GM21515 (cell line): ENCODE data around the gene HRH3.

ENCODE experiments used
- ATAC-seq: cut with Tn5 transposase; IDR thresholded peaks from one replicate; pipeline ENCODE4 v1.9.1; 2021; ENCODE audit not compliant: unreplicated experiment

Gene HRH3

DNA sequence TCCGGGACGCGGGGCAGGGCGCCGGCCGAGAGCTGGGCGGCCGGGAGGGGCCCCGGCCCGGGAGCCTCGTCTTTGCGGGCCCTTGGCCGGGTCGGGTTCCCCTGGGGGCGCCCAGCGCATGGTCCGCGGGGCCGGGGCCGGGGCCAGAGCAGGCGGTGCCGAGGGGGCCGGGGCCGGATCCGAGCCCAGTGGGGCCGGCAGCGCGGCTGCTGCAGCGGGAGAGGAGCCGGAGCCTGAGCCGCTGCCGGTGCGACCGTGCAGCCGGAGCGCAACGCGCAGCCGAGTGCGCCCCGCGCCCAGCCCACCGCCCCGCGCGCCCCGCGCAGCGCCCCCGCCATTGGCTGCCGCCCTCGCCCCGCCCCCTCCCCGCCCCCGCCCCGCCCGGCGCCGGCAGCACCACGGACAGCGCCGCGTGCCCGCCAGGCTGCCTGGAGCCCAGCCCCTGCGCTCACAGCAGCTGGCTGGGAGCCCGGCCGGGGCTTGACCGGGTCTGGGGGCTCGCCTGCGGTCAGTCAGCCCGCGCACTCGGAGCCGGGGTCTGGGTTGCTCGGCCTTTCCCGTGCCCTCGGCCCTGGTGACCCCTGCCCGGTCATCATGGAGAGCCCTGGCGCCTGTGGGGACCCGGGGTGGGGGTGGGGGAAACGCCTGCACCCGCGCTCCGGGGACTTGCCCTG is at the start of gene HRH3:
HRH3 (minus strand) TSS at position 287 of the 674 bp plus-strand sequence. CDS start 308 bp downstream, outside the sequence.
- ATAC-seq, result no peak

DNA sequence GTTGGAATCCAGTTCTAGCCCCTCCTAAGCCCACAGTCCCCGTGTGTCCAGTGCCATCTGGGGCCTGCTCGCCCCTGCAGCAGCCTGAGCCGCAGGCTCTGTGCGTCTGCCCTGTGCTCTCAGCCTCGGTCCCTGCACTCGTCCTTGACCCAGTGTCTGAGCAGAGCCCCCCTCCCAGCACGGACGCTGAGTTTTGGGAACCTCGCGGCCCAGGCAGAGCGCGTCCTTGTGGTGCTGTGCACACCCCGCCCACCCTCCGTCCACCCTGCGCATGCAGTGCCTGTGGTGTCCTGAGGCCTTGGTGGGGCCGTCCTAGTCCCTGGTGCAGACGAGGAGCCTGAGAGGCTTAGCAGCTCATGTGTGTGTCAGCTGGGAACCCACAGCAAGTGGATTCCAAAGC is 49.8 kb upstream of the HRH3 start:
- no peak for ATAC-seq

DNA sequence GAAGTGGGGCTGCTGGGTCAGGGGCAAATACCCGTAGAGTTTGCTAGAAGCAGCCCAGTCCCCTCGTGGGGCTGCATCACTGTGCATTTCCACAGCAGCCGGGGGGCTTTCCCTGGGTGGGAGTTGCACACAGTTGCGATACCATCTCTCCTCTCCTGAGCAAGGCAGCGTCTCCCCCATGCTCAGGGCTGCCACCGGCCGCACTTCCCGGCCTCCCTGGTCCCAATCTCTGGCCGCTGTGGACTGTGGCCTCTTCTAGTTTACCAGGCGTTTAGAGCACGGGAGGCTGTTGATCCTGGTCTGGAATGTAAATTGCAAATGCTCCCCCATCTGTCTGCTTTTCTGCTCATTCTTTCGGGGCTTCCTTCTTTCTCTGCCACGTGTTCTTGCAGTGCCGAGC is 49.3 kb upstream of the HRH3 start:
- no peak for ATAC-seq

DNA sequence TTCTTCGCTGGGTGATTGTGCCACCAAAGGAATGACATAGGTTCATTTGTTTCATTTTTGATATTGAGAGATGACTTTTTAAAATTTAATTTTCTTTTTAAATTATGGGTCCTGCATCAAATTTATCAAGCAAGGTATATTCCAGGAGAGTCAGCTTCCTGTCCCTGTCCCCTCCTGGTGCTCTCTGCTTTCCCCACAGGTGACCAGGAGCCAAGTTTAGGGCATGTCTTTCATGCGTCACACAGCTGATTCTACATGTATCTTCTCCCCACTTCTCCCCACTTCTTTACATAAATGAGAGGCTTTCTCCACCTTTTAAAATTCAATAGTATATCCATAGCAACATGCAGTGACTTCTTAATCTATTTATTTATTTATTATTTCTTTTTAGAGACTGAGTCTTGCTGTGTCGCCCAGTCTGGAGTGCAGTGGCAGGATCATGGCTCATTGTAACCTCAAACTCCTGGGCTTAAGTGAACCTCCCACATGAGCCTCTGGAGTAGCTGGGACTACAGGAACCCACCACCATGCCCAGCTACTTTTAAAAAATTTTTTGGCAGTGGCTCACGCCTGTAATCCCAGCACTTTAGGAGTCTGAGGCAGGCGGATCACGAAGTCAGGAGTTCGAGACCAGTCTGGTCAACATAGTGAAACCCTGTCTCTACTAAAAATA is 48.3 kb upstream of the HRH3 start:
- ATAC-seq, result no peak

DNA sequence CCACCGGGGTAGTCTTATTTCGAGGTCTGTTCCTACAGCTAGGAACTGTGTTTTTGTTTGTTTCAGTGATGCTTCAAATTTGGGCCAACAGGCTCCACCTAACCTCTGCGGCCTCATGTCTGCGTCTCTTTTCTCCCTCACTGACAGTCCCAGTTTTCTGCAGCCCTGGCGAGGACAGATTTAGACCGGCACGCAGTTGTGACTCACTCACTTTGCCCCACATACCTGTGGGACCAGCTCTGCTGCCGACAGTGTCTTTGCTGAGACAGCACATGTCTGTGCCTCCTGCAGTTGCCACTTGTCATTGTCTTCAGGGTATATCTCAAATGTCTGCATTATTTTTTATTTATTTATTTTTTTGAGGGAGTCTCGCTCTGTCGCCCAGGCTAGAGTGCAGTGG is 47.5 kb upstream of the HRH3 start:
- ATAC-seq, result no peak

DNA sequence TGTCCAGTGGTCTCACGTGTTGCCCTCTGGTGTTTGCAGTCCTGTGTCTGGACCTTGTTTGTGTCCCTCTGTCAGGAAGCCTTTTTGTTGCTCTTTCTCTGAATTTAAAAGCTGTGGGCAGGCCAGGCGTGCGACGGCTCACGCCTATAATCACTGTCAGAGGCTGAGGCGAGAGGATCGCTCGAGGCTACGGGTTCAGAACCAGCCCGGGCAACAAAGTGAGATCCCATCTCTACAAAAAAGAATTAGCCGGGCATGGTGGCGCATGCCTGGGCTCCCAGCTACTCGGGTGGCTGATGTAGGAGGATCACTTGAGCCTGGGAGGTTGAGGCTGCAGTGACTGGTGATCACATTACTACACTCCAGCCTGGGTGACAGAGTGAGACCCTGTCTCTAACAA is 46.8 kb upstream of the HRH3 start:
- ATAC-seq, result no peak

DNA sequence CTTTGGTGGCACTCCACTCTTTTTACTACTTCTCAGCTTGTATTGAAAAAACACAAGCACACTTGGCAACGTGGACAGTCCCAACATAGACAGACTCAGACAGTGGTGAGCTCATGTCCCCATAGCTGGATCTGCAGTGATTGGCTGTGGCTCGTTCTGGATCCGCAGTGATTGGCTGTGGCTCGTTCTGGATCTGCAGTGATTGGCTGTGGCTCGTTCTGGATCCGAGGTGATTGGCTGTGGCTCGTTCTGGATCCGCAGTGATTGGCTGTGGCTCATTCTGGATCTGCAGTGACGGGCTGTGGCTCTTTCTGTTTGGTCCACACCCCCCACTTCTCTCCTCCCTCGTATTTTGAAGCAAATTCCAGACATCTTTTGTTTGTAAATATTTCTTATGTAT is 46.3 kb upstream of the HRH3 start:
- no peak for ATAC-seq

DNA sequence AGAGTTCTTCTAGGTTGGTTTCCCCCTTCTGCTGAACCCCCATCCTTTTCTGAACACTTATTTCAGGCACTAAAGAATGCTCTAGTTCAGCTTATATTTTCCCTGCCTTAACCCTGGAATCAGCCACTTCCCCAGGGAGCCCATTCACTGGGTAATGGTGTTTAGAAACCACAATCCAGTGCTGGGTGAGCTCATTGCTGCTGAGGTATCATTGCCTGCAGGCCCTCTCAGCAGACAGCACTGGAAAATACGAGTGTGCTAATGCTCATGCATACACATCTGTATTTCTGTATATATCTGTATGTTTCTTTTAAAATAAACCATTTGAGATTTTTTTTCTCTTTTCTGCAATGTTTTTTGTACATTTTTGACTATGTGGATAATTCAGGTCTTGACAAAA is 45.3 kb upstream of the HRH3 start:
- no peak for ATAC-seq

DNA sequence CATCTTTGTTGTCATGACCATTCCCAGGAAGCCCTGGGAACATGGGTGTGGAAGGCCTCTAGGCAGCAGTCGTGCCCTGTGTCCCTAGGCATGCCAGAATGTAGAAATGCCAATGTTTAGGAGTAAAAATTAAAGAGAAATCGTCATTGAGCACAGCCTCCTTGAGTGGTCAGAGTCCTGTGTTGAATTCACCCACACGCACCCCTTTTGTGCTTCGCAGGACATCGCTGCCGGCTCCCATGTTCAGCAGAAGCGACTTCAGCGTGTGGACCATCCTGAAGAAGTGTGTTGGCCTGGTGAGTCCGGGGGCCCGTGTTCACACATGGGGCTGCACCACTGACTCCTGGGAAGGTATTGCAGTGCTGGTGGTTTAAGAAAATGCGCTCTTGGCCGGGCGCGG is 43.3 kb upstream of the HRH3 start:
- no peak for ATAC-seq

DNA sequence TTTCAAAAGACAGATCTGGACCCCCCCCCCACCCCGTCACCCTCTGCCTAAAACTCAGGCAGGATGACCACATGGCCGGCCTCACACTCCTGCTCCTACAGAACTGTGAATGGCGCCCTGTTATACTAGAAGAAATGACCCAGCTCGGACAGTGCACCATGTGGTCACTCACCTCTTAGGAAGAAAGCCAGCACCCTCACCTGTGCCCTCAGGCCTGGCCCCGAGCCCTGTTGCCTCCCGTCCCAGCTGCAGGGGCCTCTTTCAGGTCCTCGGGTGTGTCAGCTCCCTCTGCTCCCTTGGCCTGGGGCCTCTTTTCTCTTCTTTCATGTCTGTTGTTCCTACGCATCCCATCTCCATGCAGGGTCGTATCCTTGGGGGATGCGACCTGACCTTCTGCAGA is 42.0 kb upstream of the HRH3 start:
- ATAC-seq, result no peak

DNA sequence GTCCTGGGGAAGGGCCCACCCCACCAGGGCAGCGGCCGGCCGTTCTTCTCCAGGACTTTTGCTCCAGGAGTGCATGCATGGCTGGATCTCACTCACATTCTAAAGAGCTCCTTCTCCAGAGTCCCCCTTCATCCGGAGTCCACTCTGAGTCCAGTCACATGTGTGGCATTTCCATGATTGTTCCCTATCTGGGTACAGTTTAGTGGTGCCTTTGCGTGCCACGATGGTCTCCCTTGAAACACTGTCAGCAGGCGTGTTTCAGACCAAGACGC is 39.2 kb upstream of the HRH3 start:
- ATAC-seq, result no peak

DNA sequence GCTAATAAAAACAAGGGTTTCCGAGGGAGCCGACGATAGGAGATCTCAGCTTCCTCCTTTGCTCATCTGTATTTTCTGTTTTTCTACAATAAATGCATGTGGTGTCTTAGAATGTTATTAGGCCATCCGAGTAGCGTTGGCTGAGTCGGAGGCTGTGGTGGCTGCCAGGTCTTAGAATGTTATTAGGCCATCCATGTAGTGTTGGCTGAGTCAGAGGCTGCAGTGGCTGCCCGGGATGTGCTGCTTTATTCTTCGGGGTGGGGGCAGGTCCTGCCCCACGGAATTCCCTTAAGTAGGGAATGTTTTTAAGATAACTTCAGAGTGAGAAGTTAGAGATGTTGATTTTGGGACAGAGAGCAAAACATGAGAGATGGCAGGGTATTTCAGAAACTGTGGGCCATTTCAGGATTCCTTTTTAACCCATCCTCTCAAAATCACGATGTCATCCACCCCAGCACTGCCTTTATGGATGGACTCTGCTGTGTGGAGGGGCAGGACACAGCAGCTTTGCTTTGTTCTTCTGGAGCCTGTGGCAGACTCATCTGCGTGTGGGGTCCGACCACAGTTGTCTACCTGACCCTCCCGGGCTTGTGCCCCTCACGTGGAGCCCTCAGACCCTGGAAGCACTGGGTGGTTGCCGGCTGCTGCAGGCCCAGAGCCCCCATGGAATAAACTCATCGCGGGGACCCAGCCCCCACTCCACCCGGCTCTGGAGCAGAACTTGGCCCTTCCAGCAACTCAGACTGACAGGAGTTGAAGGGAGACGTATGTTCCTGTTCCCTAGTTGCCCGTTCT is 38.6 kb upstream of the HRH3 start:
- no peak for ATAC-seq

DNA sequence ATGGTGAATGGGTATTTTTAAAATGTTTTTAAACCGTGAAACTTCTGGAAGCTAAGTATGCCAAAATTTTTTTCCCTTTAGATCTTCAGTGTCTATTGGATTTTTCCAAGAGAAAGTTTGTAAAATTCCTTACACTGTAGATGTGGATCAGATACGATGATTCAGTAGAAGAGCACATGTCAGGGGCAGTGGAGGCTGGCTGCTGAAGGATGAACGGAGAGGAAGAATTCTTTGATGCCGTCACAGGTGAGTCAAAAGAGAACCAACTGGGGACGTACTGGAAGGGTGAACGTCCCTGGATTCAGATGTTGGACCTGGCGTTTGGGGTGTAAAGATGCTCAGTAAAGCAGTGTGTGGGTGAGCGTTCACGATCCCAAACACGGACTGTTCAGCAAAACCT is 35.9 kb upstream of the HRH3 start:
- ATAC-seq, result no peak

DNA sequence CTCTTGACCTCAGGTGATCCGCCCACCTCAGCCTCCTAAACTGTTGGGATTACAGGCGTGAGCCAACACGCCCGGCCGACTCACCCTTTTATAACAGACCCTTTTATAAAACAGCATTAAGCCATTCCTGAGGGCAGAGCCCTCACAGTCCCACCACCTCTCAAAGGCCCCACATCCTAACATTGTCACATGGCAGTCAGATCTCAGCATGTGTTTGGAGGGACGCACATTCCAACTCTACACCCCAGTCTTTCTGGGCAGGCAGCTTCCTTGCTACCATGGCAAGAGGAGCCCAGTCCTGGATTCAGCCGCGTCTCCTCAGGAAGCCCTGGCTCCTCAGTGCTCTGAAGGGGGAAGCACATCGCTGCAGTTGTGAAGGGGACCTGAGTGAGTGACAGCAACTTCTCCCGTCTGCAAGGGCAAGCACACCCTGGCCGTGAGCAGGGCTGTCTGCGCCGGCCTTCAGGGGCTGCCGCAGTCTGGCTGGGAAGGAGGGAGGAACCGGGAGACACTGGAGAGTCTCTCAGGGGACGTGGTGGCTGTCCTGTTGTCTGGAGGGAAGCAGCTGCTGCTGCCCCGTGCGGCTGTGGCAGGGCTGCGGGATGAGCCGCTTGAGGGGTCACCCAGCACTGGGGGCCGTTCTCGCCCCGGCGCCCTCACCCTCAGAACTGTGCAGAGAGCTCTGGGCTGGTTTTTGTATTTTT is 34.1 kb upstream of the HRH3 start:
- ATAC-seq, result no peak

DNA sequence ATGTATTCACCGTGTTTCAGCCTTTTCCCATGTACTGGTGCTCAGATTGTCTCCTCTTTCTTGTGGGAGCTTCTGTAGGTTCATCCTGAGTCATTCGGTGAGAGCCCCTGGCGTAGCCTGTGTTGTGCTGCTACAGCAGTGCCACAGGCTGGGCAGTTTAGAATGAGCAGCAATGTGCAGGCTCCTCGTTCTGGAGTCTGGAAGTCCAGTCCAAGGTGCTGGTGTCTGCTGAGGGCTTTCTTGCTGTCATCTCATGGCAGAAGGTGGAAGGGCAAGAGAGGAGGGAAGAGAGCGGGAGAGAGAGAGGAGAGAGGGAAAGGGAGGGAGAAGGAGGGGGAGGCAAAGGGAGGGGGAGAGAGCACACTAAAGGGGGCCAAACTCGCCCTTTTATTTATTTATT is 33.3 kb upstream of the HRH3 start:
- ATAC-seq, result no peak

DNA sequence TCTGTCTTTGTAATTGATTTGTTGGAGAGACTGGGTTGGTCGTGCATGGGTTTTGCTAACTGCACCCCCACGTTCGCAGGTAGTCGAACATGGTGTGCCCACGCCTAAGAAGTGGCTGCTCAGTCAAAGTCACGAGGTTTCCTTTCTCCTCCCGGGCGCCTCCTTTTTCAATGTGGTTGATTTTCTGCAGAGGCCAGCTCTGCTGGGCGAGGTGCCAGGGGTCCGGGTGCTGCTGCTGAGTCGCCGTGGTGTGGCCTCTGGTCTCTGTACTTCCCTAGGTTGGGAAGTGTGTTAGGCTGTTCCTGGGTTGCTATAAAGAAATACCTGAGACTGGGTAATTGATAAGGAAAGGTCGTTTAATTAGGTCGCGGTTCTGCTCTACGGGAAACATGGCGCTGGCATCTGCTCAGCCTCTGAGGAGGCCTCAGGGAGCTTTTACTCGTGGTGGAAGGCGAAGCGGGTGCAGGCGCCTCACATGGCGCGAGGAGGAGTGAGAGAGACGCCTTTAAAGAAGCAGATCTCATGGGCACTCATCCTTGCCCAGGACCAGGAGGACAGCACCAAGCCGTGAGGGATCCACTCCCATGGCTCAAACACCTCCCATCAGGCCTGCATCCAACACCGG is 32.4 kb upstream of the HRH3 start:
- ATAC-seq, result no peak

DNA sequence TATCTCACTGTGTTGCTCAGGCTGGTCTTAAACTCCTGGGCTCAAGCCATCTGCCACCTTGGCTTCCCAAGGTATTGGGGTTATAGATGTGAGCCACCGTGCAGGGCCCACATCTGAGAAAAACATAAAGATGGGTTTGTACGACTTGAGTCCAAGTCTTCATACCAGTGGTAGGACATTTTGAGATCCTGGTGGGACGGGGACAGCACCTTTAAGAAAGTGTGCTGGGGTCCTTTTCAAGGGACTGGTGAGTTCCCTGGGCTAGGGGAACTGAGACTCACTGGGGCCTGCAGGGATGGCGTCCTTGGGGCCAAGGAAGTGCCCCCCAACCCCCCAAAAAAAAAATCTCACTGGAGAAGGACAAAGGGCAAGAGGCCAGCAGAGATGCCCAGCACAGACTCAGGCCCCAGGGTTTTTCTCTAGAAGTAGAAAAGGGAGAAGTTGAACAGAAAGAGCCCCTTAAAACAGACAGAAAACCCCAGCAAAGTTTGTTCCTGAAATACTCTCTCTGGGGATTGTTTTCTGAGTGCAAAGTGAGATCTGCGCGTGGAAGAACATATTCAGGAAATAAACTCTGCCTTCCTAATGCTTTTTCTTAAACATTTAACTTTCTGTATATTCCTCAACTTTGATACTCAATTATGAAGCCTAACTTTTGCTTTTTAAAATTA is 28.9 kb upstream of the HRH3 start:
- ATAC-seq, result no peak

DNA sequence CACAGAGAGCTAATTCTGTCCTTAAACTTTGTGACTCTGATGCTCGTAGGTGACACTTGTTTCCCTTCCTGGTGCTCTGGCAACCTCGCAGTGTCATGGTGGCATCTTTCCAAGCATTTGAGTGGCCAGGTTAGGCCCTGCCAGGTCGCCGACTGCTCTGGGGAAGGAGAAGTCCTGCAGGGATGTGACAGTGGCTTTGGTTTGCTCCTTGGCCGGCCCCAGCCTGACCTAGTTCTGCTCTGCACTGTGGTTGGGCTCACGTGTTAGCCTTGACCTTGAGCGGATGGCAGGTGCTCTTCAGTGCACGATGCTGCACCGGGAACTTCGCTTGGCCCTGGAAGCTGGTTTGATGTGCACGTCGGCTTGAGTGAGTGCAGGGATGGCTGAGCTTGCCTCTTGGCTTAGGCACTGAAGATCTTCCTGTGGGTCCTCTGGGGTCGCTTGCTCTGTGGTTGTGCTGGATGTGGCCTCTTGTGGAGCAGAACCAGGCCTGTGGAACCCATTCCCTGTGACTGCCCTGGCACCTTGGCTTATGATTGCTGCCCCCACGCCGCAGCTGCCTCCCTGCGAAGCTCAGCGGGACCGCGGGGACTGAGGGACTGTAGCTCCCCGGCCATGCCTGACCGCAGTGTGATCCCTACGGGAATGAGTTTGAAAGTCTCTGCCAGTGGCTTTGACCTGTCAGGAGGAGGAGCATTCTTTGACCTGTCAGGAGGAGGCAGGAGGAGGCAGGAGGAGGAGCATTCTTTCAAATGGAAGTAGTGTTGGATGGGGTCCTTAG is 27.0 kb upstream of the HRH3 start:
- ATAC-seq, result no peak

DNA sequence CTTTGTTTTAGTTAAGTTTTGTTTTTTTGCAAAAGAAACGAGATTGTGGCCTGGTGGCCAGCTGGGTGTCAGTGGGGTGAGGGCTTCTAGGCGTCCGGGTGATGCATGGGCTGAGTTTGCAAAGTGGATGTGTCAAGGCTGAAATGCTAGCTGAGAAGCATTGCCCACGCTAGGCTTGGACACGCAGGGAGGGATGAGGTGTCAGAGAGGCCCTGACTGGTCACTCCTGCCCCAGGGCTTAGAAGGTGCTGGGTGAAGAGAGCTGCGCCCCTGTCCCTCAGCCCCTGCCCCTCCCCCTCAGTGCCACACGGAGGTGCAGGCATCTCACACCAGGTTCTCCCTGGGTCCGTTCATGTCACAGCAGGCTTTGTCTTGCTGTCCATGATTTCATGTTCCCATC is 26.4 kb upstream of the HRH3 start:
- ATAC-seq, result no peak

DNA sequence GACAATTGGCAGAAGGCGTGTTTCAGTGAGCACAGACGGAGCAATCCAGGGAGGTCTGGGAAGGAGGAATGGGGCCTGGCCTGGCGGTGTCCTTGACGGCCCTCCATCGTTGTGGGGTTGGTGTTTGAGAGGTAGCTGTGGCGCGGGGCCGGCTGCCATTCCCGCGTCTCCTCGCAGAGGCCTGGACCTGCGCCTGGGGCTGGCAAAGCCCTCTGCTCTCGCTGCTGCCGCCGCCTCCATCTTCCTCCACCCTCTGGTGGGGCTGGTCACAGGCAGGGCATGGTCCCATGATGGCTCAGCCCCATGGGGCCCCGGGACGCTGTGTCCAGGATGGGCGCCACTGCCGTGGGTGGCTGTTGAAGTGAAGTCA is 25.8 kb upstream of the HRH3 start:
- no peak for ATAC-seq
